HG03097 (cell line): ENCODE data around the gene SYNE1.

Experiments
- ATAC-seq: cut with Tn5 transposase; IDR thresholded peaks from one replicate; pipeline ENCODE4 v1.9.1; 2021; ENCODE audit not compliant: unreplicated experiment, low FRiP score

SYNE1 gene

GRCh38 chr6:152298055-152298647 is 339.0 kb downstream of the SYNE1 start:
- no peak for ATAC-seq

- no peak for ATAC-seq
Measured at GRCh38 chr6:152296648-152297376, 340.4 kb downstream of the SYNE1 start.

GRCh38 chr6:152295920-152296319 is 341.2 kb downstream of the SYNE1 start:
- no peak for ATAC-seq

- no peak for ATAC-seq
Measured at GRCh38 chr6:152295346-152295745, 341.8 kb downstream of the SYNE1 start.

- no peak for ATAC-seq
Measured at GRCh38 chr6:152293404-152293803, 343.8 kb downstream of the SYNE1 start.

- ATAC-seq = no peak
Measured at GRCh38 chr6:152292555-152292954, 344.6 kb downstream of the SYNE1 start.

GRCh38 chr6:152290693-152291092 is 346.5 kb downstream of the SYNE1 start:
- ATAC-seq = no peak

GRCh38 chr6:152277826-152278329 is 359.3 kb downstream of the SYNE1 start:
- ATAC-seq = no peak

GRCh38 chr6:152273638-152274037 is 363.5 kb downstream of the SYNE1 start:
- no peak for ATAC-seq

- no peak for ATAC-seq
Measured at GRCh38 chr6:152273002-152273401, 364.2 kb downstream of the SYNE1 start.

GRCh38 chr6:152272486-152272885 is 364.7 kb downstream of the SYNE1 start:
- ATAC-seq = no peak

- no peak for ATAC-seq
Measured at GRCh38 chr6:152271776-152272464, 365.2 kb downstream of the SYNE1 start.

GRCh38 chr6:152270301-152270925 is 366.7 kb downstream of the SYNE1 start:
- no peak for ATAC-seq

GRCh38 chr6:152268846-152269442 is 368.2 kb downstream of the SYNE1 start:
- no peak for ATAC-seq

GRCh38 chr6:152267967-152268845 is 369.0 kb downstream of the SYNE1 start:
- ATAC-seq = no peak

- ATAC-seq = no peak
Measured at GRCh38 chr6:152265651-152266050, 371.5 kb downstream of the SYNE1 start.

- ATAC-seq = no peak
Measured at GRCh38 chr6:152263582-152263981, 373.6 kb downstream of the SYNE1 start.

GRCh38 chr6:152261179-152261578 is 376.0 kb downstream of the SYNE1 start:
- no peak for ATAC-seq

GRCh38 chr6:152259234-152259633 is 377.9 kb downstream of the SYNE1 start:
- ATAC-seq = no peak

GRCh38 chr6:152257581-152257980 is 379.6 kb downstream of the SYNE1 start:
- no peak for ATAC-seq
